A172 (cell line): ENCODE results near the gene ANKRD29. TPM values are rescaled to one million over a fixed set of nuclear protein-coding genes. Genes with fewer than 3 reads are reported as not detected.
A peak's percentile ranks its signal among the peaks of the same experiment; 100 is the strongest.

Source experiments
- DNase-seq: peaks from one replicate; pipeline ENCODE4 v3.0.0-alpha.2; 2015; ENCODE audit warnings: low spot score
- total RNA-seq: library from RNA; depleted of rRNA; stranded (reverse); fragments of >200 nt; shearing (Covaris generic); gene quantifications from 2 replicates; pipeline ENCODE4 v1.2.3, GENCODE V29; 2014; rRNA removed

Gene ANKRD29, protein sequence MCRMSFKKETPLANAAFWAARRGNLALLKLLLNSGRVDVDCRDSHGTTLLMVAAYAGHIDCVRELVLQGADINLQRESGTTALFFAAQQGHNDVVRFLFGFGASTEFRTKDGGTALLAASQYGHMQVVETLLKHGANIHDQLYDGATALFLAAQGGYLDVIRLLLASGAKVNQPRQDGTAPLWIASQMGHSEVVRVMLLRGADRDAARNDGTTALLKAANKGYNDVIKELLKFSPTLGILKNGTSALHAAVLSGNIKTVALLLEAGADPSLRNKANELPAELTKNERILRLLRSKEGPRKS
- 3.8 and 4.0 TPM in 2 replicates for total RNA-seq

DNA sequence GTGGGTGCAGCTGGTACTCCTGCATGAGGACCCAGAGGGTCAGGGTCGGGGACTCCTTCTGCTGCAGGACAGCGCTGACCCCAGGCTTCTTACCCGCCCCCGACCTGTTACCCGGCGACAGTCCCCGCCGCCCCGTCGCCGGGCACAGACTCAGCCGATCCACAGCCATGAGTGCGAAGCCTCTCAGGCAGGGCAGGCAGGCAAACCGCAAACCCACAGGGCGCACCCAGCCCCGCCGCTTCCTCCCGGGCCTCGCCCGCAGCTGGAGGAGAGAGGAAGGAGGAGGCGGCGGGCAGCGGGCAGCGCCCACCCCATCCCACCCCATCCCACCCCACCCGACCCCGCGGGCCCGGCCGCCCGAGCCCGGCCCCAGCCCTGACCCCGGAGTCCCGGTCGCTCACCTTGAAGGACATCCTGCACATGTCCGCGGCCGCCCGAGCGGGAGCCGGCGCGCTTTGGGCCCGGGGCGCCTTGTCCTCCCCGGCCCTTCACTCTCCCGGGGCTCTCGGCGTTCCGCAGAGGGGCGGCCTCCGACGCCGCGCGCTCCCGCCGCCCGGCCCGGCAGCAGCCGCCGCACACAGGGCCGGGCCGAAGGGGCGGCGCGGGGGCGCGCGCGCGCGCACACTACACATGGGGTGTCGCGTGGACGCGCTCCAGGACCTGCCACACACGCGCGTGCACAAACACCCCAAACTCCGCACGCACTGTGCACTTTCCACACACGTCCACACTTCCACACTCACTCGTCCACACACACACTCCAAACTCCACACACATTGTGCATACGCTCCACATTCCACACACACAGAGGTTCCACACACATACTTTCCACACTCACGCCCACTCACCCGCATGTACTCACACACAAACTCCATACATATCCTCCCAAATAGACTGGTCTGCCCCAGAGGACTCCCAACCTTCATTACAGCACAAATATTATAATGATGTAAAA lies at the start of gene ANKRD29:
Gene ANKRD29 (minus strand): TSS at position 603 of the 955 bp plus-strand sequence. CDS start 181 bp downstream, at position 422.
- DNase-seq, result peak; percentile 34

DNA sequence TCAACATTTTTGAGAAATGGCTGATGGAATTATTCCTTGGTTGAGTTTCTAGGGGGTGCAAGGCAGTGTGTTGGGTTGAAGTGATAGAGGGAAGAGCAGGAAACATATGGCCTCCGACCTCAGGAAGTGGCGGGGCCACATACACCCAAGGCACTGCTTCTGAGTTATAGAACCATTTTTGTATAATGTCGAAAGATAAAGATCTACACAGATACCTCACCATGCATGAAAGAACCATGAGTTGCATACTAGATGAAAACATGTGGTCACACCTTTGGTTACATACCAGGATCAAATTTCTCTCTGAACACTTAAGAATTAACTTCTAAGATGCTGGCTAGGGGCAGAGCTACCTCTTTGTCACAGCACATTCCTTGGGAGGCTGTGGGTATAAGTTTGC lies 49.7 kb upstream of the ANKRD29 start:
- DNase-seq, result no peak

DNA sequence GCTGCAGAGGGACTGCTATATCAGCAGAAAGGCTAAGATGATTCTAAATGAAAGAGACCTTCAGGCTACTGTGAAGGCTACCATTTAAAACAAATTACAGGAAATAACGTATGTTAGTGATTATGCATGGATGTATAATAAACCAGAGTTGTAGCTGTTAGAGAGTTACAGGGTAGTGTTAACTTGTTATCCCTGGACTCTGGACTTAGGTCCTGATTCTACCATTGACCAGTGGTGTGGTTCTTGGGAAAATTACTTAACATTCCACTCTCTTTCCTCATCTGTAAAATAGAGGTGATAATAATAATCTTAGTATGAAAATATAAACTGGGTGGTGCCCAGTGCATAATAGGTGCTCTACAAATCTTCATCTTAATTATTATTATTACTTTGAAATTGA lies 48.7 kb upstream of the ANKRD29 start:
- no peak for DNase-seq

DNA sequence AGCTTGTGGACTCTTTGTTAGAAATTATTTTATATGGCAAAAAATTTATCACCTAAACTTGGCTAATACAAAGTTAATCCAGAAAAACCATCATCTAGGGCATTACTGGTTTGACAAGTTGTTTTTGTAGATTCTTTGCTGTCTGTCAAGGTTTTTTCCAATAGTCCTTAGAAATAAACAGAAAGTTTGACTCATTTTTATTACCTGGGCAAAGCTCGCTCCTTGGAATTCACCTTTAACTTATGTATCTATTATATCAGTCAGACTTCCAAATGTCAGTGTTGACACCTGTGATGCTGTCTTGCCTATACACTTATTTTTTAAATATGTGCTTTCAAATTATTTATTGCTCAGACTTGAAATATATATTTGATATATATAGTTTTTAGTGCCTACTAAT lies 48.2 kb upstream of the ANKRD29 start:
- no peak for DNase-seq

DNA sequence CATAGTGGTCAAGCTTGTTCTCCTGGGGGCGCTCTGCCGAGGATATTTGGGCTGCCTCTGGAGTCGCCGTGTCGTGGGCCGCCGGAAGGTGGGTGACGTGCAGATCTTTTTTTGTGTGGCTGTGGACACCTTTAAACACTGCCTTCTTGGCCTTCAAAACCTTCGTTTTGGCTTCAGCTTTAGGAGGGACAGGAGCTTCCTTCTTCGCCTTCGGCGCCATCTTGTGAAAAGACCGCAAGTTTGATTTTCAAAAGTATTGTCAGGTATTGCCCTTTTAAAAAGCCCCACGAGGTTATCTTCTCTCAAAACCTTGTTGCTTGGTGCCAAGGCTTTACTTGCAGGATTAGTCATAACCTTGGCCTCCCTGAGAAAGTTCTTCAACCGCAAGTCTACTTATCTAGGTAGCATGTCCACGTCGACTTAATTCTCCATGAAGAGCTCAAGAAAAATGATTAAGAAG lies 47.4 kb upstream of the ANKRD29 start:
- peak; percentile 80 for DNase-seq

DNA sequence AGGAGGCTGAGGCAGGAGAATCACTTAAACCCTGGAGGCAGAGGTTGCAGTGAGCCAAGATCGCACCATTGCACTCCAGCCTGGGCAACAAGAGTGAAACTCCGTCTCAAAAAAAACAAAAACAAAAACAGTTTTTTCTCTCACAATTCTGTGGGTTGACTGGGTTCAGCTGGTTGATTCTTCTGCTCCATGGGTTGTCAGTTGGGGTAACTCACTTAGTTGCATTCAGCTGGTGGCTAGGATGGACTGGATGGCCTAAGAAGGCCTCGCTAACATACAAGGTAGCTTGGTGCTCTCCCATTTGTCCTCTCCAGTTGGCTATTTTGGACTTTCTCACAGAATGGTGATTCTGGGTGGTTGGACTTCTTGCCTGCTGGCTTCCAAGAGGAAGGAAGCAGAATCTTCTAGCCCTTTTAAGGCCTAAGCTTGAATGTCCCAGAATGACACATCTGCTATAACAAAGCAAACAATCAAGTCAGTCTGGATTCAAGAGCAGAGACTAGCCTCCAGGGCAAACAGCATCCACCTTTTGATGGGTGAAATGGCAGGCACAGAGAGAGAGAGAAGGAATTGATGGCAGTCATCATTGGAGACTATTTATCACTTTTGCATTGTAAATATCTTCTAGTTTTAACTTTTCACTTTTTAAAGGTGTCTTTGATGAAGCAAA lies 44.4 kb upstream of the ANKRD29 start:
- no peak for DNase-seq

DNA sequence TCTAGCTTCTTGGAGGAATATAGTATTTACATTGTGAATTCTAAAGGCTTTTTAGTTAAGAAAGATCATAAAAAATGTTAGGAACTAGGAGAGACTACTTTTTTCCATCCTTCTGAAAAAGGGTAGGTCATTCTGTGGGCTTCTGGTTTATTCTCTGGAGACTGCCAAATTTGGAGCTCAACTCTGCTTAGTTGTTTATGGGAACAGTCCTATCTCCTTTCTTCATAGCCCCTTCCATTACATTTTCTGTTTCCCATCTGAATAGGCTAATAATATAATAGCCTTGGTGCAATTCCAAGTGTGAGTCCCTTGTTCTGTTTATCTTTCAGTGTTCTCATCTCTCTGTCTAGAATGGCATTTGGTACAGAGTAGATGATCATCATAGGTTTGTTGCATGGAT lies 42.1 kb upstream of the ANKRD29 start:
- DNase-seq, result no peak

DNA sequence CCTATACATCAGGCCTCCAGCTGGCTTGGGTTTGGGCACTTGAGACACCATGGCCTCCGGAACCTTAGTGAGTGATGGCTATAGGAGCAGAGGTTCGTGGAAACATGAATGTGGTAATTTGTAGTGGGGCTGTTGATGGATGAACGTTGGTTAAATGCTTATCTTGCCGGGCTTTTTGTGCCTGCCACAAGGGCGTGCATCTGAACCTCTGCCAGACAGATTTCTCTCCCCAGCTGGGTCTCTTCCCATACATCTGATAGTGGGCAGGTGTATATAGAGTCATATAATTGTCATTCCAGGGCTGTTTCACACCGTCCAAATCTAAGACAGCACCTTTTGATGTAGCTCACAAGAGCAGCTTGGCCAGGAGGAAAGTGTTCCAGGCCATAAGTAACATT lies 41.3 kb upstream of the ANKRD29 start:
- DNase-seq, result no peak

DNA sequence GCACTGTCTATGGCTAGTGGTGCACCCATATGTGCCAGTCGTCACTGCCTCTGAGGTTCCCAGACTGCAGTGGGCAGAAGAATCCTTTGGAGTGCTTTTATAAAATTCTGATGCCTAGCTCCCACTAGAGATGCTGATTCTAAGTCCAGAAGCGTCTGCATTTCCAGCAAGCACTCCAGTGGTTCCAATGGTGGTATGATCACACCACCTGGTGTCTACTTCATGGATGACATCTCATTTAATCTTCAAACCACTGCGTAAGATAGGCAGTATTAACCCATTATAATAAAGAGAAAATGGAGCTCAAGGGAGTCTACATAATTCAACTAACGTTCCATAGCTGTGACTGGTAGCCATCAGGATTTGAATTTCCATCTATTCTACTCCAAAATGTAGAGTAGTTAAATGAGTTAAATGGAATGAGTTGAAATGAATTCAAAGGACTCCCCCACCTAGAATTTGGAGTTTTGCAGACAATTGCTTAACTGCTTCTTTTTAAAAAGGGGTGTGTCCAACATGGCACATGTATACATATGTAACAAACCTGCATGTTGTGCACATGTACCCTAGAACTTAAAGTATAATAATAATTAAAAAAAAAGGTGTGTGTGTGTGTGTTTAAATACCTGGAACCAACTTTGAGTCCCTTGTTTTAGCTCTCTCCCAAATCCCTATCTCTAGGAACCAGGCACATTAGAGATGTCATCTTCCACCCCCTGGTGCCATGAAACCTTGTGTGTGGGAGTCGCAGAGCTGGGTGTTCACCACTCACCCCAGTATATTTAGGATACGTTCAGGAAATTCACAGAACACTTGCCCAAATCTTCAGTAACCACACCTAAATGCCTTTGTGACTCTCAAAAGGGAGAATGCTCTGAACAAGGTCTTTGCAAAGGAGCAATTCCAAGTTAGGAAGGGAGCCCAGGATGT lies 40.6 kb upstream of the ANKRD29 start:
- peak; percentile 74 for DNase-seq

DNA sequence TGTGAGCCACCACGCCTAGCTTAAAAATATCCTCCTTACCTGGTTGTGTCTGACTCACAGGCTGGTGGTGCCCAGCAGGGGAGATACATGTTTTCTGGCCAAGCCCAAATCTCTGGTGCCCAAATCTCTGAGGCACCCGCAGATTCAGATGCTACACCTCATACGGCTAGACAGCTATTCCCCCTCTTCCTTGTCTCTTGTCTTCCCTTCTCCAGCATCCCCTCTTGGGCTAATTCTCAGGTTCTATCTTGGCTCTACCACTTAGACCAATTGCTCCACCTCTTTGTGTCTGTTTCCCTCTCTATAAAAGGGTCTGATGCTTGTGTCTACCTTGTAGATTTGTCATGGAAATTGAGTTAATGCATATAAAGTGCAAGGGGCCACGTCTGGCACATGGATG lies 39.9 kb upstream of the ANKRD29 start:
- DNase-seq, result no peak

DNA sequence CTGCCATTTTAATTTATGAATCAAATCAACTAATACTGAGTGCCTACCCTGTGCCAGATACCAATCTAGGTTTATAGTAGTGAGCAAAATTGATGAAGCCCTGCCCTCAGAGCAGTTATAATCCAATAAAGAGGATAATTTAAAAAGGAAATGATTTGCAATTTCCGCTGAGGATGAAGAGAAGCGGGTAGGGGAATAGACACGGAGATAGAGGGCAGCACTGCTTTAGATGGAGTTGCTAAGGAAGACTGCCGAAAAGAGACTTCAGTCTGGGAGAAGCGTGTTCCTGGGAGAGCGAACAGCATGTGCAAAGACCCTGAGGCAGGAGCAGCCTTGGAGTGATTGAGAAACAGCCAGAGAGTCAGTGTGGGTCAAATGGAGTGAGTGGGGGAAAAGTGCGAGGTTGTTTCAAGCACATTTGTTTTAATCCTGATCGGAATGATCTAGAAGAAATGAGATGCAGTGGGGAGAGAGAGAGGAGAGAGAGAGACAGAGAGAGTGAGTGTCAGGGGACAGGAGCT lies 38.9 kb upstream of the ANKRD29 start:
- DNase-seq, result no peak

DNA sequence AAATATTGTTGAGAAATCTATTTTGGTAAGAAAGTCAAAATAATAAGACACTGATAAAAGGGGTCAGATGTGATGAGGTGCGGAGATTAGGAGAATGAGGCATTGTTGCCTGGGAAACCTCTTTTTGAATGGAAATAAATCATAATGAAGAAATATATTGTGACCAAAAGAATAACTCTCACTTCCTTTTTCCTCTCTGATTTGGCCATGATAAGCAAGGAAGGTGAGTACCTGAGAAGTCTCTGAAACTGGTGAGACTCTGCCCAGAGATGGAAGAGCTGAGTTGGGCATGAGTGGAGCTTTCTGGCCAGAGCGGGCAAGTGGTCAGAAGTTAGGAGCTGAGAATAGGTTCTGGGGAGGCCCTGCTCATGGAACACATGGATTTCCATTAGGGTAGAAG lies 38.3 kb upstream of the ANKRD29 start:
- DNase-seq, result no peak

DNA sequence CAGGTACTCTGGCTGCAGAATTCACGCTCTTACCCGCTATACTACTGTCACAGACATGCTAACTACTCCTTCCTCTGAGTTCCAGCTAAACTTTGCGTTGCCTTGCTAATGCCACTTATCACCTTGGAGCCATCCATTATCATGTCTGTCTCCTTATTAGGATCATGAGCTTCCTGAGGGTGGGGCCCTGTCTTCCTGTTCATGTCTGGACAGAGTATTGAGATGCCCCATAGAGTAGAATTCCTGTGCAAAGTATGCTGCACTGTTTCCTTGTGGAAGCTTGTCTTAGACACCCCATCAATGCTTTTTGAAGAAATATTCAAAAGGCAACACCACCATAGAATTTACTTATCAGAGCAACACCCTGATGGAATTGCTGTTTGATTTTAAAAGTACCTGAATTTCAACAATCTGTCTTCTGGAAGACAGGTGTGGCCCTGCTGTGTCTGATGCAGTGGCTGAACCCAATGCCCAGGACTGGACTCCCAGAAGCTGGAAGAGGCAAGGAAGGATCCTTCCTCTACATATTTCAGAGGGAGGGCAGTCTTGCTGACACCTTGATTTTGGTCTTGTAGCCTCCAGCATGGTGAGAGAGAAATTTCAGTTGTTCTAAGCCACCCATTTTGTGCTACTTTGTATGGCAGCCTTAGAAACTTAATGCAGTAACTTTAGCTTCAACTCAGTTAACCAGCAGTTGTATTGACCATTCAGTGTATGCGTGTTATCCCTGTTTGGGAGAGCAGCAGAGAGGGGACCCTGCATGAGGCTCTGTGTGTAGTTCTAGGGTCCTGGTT lies 32.1 kb upstream of the ANKRD29 start:
- peak; percentile 23 for DNase-seq

DNA sequence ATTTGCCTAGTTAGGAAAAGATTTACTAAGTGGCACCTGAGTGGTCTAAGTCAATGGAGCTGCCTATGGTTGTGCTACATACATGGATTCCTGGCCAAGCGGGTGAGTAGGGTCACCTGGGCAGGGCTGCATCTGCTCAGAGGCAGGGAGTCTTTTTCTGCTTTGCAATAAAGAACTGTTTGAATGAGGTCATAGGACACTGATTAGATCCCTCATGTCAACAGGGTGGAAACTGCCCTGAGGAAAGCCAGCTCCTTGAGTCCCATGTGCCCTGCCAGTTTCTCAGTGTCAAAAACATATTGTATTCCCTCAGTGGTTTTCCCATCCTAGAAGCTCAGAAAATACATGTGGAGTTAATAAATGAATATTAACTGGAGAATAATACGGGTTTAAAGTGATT lies 31.1 kb upstream of the ANKRD29 start:
- DNase-seq, result no peak

DNA sequence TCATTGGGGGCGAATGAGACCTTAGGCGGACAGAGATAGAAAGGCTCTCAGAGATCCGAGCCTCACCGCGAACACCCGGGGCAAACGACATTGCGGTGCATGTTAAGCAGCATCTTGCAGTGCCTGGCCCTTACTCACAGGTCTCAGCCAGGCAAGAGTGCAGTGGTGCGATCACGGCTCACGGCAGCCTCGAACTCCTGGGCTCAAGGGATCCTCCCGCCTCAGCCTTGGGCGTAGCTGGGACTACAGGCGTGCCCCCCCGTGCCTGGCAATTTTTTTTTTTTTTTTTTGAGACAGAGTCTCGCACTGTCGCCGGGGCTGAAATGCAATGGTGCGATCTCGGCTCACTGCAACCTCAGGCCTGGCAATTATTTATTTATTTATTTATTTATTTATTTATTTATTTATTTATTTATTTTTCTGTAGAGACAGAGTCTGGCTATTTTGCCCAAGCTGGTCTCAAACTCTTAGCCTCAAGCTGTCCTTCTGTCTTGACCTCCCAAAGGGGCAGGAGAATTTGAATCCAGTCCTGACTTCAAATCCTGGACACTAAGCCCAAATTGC lies 27.9 kb upstream of the ANKRD29 start:
- no peak for DNase-seq

DNA sequence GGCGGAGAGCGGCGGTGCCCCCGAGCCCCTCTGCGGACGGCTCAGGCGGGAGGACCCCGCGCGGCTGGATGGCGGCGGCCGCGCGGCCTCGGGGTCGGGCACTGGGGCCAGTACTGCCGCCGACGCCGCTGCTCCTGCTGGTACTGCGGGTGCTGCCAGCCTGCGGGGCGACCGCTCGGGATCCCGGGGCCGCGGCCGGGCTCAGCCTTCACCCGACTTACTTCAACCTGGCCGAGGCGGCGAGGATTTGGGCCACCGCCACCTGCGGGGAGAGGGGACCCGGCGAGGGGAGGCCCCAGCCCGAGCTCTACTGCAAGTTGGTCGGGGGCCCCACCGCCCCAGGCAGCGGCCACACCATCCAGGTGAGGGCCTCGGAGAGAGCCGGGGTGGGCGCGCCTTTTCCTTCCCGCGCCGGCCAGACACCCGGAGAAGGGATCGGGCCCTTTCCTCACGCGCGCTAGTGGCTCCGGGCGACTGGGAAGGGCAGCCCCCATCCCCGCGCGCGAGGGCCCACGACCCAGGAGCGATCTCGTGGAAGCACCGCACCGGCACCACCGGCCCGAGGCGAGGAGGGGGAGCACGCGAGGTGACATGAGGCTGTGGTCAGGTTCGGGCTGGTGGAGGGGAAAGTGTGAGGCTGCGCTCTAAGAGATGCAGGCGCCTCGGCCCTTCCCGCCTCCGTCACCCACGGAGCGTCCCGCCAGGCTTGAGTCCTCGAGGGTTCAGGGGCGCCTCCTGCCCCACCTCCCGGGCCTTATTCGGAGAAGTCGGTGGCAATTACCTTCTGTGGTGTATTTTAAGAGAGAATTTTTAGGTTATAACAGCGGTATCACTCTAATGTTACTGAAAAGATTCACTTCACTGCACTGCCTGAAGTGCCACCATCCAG lies 27.1 kb upstream of the ANKRD29 start:
- no peak for DNase-seq

DNA sequence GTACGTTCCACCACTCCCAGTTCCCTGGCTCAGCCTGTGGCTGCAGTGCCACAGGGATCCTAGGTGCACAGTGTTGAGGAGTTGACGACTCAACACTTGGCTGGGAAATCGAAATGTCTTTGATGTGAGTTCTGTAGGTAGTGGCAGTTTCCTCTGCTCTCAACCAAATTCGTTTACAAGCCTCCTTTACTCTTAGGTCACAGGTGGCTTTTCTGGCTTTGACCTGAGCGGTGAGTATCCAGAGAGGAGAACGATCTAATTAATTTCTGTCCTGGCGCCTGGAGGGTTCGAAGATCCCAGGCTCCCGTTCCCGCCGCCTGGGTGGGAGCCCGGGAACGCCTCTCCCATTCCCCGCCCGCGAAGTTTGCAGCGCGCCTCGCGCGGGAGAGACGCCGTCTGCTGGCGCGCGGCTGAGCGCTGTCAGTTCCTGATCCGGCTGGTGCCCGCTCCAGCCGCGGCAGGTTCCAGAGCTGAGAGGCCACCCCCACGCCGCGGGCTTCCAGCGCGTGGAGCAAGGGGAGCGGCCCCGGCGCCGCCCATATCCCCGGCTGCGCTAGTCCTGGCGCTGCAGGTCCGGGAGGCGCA lies 26.4 kb upstream of the ANKRD29 start, which contains the start of gene LAMA3:
Gene LAMA3 (plus strand): TSS at position 423 of the 585 bp plus-strand sequence. CDS start 231 bp downstream, outside the sequence.
- peak; percentile 40 for DNase-seq

DNA sequence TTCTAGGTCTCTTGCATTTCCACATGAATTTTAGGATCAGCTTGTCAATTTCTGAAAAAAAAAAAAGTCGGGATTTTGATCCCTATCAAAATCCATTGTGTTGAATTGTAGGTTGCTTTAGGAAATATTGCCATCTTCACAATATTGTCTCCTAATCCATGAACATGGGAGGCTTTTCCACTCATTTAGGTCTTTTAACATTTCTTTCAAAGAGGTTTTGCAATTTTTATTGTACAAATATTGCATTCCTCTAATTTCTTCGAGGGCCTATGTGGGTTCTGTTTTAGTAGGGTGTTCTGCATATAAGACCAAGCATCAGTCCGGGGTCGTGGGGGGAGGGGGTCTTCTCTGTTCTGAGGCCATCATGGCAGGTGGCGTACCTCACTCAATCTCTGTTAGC lies 25.8 kb upstream of the ANKRD29 start:
- DNase-seq, result no peak
